ENCODE data around the gene TM9SF4. TPM values are rescaled to one million over a fixed set of nuclear protein-coding genes. Genes with fewer than 3 reads are reported as not detected.
"Not testable (repeated sequence)": the region's sequence is repeated elsewhere in the genome, so short reads cannot be mapped to it uniquely, and the experiment has no call there.

Gene TM9SF4
- total RNA-seq, 2 donors from 2014 or later = 47.0 to 47.4 TPM

GRCh38 chr20:32167552-32167951 lies 58.0 kb downstream of the TM9SF4 start:
- no peak for ATAC-seq (replicated peaks)
- H3K4me3 Mint-ChIP-seq = no peak overlapping the region
- no peaks in the 10 kb centered on the region for H3K9me3 Mint-ChIP-seq
- H3K4me1 Mint-ChIP-seq = no peaks in the 10 kb centered on the region
- H3K27ac Mint-ChIP-seq = peak overlapping the region; percentile 39
- H3K36me3 Mint-ChIP-seq (ENCODE audit: low read depth) = peaks cover 53% of the 10 kb centered on the region
- no peaks in the 10 kb centered on the region for H3K27me3 Mint-ChIP-seq

GRCh38 chr20:32168184-32168910 lies 58.8 kb downstream of the TM9SF4 start:
- Mint-ChIP-seq H3K4me3 (no peak overlapping the region), H3K36me3 (ENCODE audit: low read depth) (peaks cover 45% of the 10 kb centered on the region)

DNA sequence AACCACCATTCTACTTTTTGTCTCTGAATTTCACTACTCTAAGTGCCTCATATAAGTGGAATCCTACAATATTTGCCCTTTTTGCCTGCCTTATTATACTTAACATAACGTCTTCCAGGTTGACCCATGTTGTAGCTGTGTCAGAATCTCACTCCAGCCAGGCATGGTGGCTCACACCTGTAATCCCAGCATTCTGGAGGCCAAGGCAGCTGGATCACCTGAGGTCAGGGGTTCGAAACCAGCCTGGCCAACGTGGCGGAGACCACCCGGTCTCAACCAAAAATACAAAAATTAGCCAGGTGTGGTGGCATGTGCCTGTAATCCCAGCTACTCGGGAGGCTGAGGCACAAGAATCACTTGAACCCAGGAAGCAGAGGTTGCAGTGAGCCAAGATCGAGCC lies 68.2 kb downstream of the TM9SF4 start:
- H3K36me3 Mint-ChIP-seq (ENCODE audit: low read depth); H3K4me1 Mint-ChIP-seq; H3K9me3 Mint-ChIP-seq; H3K27ac Mint-ChIP-seq; H3K4me3 Mint-ChIP-seq; ATAC-seq (replicated peaks); H3K27me3 Mint-ChIP-seq: not testable (repeated sequence)

More at GRCh38 chr20:32168184-32168910, 58.8 kb downstream of the TM9SF4 start:
- ATAC-seq (replicated peaks) = no peak
- H3K27me3 Mint-ChIP-seq = no peaks in the 10 kb centered on the region
- H3K27ac Mint-ChIP-seq = no peak overlapping the region
- no peaks in the 10 kb centered on the region for H3K9me3 Mint-ChIP-seq
- no peaks in the 10 kb centered on the region for H3K4me1 Mint-ChIP-seq

- Mint-ChIP-seq H3K4me3 (no peak overlapping the region), H3K36me3 (ENCODE audit: low read depth) (no peaks in the 10 kb centered on the region), H3K27ac (no peak overlapping the region), H3K9me3 (no peaks in the 10 kb centered on the region), H3K27me3 (no peaks in the 10 kb centered on the region), H3K4me1 (peaks cover 5% of the 10 kb centered on the region)
- ATAC-seq (replicated peaks) = no peak
Measured at GRCh38 chr20:32179515-32179914, 70.0 kb downstream of the TM9SF4 start.

GRCh38 chr20:32179934-32180333 lies 70.4 kb downstream of the TM9SF4 start:
- peaks cover 7% of the 10 kb centered on the region for H3K4me1 Mint-ChIP-seq
- no peak overlapping the region for H3K4me3 Mint-ChIP-seq
- ATAC-seq (replicated peaks) = no peak
- H3K36me3 Mint-ChIP-seq (ENCODE audit: low read depth) = no peaks in the 10 kb centered on the region
- no peaks in the 10 kb centered on the region for H3K9me3 Mint-ChIP-seq
- H3K27me3 Mint-ChIP-seq = no peaks in the 10 kb centered on the region
- H3K27ac Mint-ChIP-seq = no peak overlapping the region

- Mint-ChIP-seq H3K27me3 (no peaks in the 10 kb centered on the region), H3K4me3 (no peak overlapping the region), H3K27ac (no peak overlapping the region), H3K9me3 (no peaks in the 10 kb centered on the region), H3K4me1 (peaks cover 10% of the 10 kb centered on the region), H3K36me3 (ENCODE audit: low read depth) (no peaks in the 10 kb centered on the region)
- ATAC-seq (replicated peaks) = no peak
Measured at GRCh38 chr20:32181606-32182005, 72.1 kb downstream of the TM9SF4 start.

- no peaks in the 10 kb centered on the region for H3K9me3 Mint-ChIP-seq
- no peak overlapping the region for H3K4me3 Mint-ChIP-seq
- no peak overlapping the region for H3K27ac Mint-ChIP-seq
- no peak for ATAC-seq (replicated peaks)
- peaks cover 5% of the 10 kb centered on the region for H3K36me3 Mint-ChIP-seq (ENCODE audit: low read depth)
- H3K27me3 Mint-ChIP-seq = no peaks in the 10 kb centered on the region
- H3K4me1 Mint-ChIP-seq = peaks cover 9% of the 10 kb centered on the region
Measured at GRCh38 chr20:32183947-32184635, 74.6 kb downstream of the TM9SF4 start.

DNA sequence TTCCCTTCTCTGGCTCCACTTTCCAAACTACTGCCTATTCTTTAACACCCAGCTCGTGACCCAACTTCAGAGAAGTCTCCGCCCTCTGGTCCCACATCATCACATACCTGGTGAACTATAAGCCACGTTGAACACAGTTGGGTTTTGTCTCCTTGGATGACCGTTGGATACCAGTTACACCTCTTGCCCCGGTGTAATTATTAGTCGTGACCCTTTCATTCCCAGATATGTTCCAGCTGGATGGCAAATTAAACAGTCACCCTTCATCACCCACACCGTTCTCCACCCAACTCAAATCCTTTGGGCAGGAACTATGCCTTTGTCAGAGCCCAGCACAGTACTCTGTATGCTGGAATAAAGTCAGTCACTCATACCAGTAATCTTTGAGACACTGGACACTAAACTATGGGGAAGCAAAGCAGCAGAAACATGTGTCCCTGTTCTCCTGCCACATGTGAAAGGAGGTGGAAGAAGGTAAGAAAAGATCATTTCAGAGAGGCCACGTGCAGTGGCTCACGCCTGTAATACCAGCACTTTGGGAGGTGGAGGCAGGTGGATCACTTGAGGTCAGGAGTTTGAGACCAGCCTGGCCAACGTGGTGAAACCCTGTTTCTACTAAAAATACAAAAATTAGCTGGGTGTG lies 75.6 kb downstream of the TM9SF4 start:
- no peak overlapping the region for H3K4me3 Mint-ChIP-seq
- no peak overlapping the region for H3K27ac Mint-ChIP-seq
- no peak for ATAC-seq (replicated peaks)
- H3K36me3 Mint-ChIP-seq (ENCODE audit: low read depth) = peaks cover 11% of the 10 kb centered on the region
- H3K9me3 Mint-ChIP-seq = no peaks in the 10 kb centered on the region
- peaks cover 9% of the 10 kb centered on the region for H3K4me1 Mint-ChIP-seq
- H3K27me3 Mint-ChIP-seq = no peaks in the 10 kb centered on the region

DNA sequence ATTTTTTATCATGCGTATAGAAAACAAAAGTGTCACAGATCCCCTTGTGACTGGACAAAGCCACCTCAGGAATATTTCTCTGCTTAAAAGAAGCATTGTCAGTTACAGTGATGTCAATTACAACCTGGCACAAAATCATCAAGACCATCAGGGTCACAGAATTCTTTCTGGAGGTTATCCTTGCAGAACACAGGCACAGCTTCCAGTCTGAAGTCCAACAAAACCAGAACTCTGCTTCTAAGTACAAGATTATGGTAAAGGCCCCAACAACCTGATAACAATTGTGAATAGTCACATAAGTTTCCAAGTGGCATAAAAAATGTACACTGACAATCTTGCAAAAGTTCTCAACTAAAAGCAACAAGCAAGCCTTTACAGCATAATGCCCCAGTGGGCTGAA lies 77.0 kb downstream of the TM9SF4 start:
- H3K27me3 Mint-ChIP-seq = no peaks in the 10 kb centered on the region
- no peak overlapping the region for H3K27ac Mint-ChIP-seq
- H3K9me3 Mint-ChIP-seq = no peaks in the 10 kb centered on the region
- H3K36me3 Mint-ChIP-seq (ENCODE audit: low read depth) = peaks cover 23% of the 10 kb centered on the region
- no peak overlapping the region for H3K4me3 Mint-ChIP-seq
- H3K4me1 Mint-ChIP-seq = peaks cover 9% of the 10 kb centered on the region
- no peak for ATAC-seq (replicated peaks)

- Mint-ChIP-seq H3K4me3 (peak overlapping the region; percentile 52), H3K27ac (peak overlapping the region; percentile 84)
Measured at GRCh38 chr20:32188376-32189122, 79.0 kb downstream of the TM9SF4 start.

DNA sequence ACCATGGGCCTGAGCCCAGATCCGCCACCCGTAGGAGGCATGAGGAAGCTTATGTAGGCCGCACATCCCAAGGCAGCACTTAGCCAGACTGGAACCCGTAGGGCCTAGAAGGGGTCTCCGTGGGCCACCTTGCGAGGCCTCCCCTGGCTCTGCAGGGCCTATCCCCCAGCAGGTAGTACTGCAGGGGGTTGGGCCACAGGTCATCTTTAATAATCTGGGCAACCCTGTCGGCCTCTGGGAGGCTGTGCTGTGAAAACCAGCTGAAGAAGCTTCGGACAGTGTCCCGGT lies 79.6 kb downstream of the TM9SF4 start:
- no peaks in the 10 kb centered on the region for H3K27me3 Mint-ChIP-seq
- H3K4me3 Mint-ChIP-seq = peak overlapping the region; percentile 52
- peak overlapping the region; percentile 84 for H3K27ac Mint-ChIP-seq
- H3K9me3 Mint-ChIP-seq = no peaks in the 10 kb centered on the region
- peaks cover 18% of the 10 kb centered on the region for H3K4me1 Mint-ChIP-seq
- peaks cover 48% of the 10 kb centered on the region for H3K36me3 Mint-ChIP-seq (ENCODE audit: low read depth)
- ATAC-seq (replicated peaks) = no peak

More at GRCh38 chr20:32188376-32189122, 79.0 kb downstream of the TM9SF4 start:
- peaks cover 13% of the 10 kb centered on the region for H3K4me1 Mint-ChIP-seq
- no peaks in the 10 kb centered on the region for H3K27me3 Mint-ChIP-seq
- peaks cover 43% of the 10 kb centered on the region for H3K36me3 Mint-ChIP-seq (ENCODE audit: low read depth)
- no peaks in the 10 kb centered on the region for H3K9me3 Mint-ChIP-seq
- ATAC-seq (replicated peaks) = no peak

- peak; percentile 77 for ATAC-seq (replicated peaks)
- Mint-ChIP-seq H3K4me1 (peaks cover 22% of the 10 kb centered on the region), H3K36me3 (ENCODE audit: low read depth) (peaks cover 57% of the 10 kb centered on the region), H3K27ac (peak overlapping the region; percentile 84), H3K4me3 (peak overlapping the region; percentile 52), H3K9me3 (no peaks in the 10 kb centered on the region), H3K27me3 (no peaks in the 10 kb centered on the region)
Measured at GRCh38 chr20:32189691-32190615, 80.4 kb downstream of the TM9SF4 start.

DNA sequence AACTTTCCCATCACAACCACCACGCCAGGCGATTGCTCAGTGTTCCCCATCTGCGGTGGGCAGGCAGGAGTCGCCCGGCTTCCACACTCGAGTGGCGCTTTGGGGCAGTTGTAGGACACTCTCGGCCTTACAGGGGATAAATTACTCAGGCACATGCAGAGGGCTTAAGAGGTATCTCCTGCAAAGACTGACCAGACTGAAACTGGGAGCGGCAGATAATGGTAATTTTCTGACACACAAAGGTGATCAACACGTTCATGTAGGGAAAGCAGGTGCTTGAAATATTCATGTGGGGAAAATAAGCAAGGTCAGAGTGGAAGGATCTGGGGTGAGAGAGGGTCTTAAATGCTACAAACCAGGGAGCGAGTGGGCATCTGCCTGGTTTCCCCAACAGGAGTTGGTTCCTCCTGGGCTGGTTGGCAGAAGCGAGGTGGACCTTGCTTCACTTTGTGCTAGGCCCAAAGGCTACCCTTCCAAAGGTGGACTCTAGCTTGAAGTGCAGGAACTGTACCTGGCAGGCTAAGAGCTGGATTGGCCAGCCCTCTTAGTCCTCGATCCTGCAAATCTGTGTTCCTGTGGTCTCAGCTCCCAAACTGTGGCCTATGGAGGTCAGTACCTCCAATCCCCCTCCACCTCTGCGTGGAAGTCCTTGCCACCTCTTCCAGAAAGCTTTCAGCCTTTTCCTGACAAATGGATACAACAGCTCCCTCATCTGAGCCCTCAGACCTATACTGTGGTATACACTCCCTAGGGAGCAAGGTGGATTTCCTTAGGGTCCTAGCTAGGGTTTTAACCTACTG lies 81.3 kb downstream of the TM9SF4 start:
- H3K27ac Mint-ChIP-seq = peak overlapping the region; percentile 64
- peak overlapping the region; percentile 52 for H3K4me3 Mint-ChIP-seq
- peaks cover 26% of the 10 kb centered on the region for H3K4me1 Mint-ChIP-seq
- H3K27me3 Mint-ChIP-seq = no peaks in the 10 kb centered on the region
- no peak for ATAC-seq (replicated peaks)
- peaks cover 66% of the 10 kb centered on the region for H3K36me3 Mint-ChIP-seq (ENCODE audit: low read depth)
- no peaks in the 10 kb centered on the region for H3K9me3 Mint-ChIP-seq
